Adipocyte (in vitro differentiated cells): ENCODE results near the gene PPP1R16B.
"Not testable (repeated sequence)": the region's sequence is repeated elsewhere in the genome, so short reads cannot be mapped to it uniquely, and the experiment has no call there.

ENCODE experiments used
- DNase-seq: peaks from one replicate; pipeline ENCODE4 v3.0.0-alpha.2; 2015; ENCODE audit warnings: low read depth
- H3K27me3 ChIP-seq: replicated peaks from 2 replicates; pipeline ENCODE4 v1.7.0; 2013; ENCODE audit warnings: mild to moderate bottlenecking, low read length, moderate library complexity; ENCODE audit not compliant: control insufficient read depth, insufficient read depth
- H3K36me3 ChIP-seq: 2 replicates; pipeline ENCODE4 v1.7.0; 2013; ENCODE audit warnings: low read length, mild to moderate bottlenecking, moderate library complexity; ENCODE audit not compliant: control insufficient read depth, insufficient read depth, severe bottlenecking
- H3K4me1 ChIP-seq: 2 replicates; pipeline ENCODE4 v1.7.0; 2013; ENCODE audit warnings: mild to moderate bottlenecking, low read length, moderate library complexity; ENCODE audit not compliant: control insufficient read depth, insufficient read depth
- H3K4me3 ChIP-seq: 2 replicates; pipeline ENCODE4 v1.7.0; 2013; ENCODE audit warnings: mild to moderate bottlenecking, low read length, moderate library complexity
- H3K9ac ChIP-seq: 2 replicates; pipeline ENCODE4 v1.7.0; 2013; ENCODE audit warnings: mild to moderate bottlenecking, low read length, moderate library complexity
- H3K9me3 ChIP-seq: 2 replicates; pipeline ENCODE4 v1.7.0; 2013; ENCODE audit warnings: mild to moderate bottlenecking, low read length, moderate library complexity; ENCODE audit not compliant: control insufficient read depth

Gene PPP1R16B

GRCh38 chr20:38771621-38772020 lies 33.9 kb upstream of the PPP1R16B start:
- Histone ChIP-seq H3K4me1 (no peaks in the 10 kb centered on the region), H3K36me3 (peaks cover 50% of the 10 kb centered on the region), H3K9ac (no peak overlapping the region), H3K4me3 (no peak overlapping the region), H3K9me3 (peaks cover 7% of the 10 kb centered on the region), H3K27me3 (no peaks in the 10 kb centered on the region)
- DNase-seq = no peak

- H3K9me3 ChIP-seq = peaks cover 7% of the 10 kb centered on the region
- H3K4me1 ChIP-seq = no peaks in the 10 kb centered on the region
- peaks cover 34% of the 10 kb centered on the region for H3K36me3 ChIP-seq
- no peak for DNase-seq
- no peak overlapping the region for H3K9ac ChIP-seq
- H3K4me3 ChIP-seq = no peak overlapping the region
- no peaks in the 10 kb centered on the region for H3K27me3 ChIP-seq
These were observed 31.3 kb upstream of the PPP1R16B start for GRCh38 chr20:38774167-38774566.

DNA sequence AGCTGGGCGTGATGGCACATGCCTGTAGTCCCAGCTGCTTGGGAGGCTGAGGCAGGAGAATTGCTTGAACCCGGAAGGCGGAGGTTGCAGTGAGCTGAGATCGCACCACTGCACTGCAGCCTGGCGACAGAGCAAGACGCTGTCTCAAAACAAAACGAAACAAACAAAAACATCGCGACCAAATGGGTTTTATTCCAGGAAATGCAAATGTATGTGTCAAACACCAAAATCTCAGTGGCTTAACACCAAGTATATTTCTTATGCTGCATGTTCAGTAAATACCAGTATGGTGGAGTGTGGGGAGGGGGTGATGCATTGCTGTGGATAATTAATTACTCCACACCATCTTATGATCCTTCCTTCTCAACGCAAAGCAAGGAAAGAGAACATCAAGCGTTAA lies 29.1 kb upstream of the PPP1R16B start:
- H3K9ac ChIP-seq = no peak overlapping the region
- peaks cover 27% of the 10 kb centered on the region for H3K36me3 ChIP-seq
- DNase-seq = no peak
- H3K27me3 ChIP-seq = no peaks in the 10 kb centered on the region
- H3K9me3 ChIP-seq = peaks cover 7% of the 10 kb centered on the region
- H3K4me1 ChIP-seq = peaks cover 3% of the 10 kb centered on the region
- H3K4me3 ChIP-seq = no peak overlapping the region

- no peak overlapping the region for H3K4me3 ChIP-seq
- H3K27me3 ChIP-seq = no peaks in the 10 kb centered on the region
- H3K9me3 ChIP-seq = no peaks in the 10 kb centered on the region
- peaks cover 3% of the 10 kb centered on the region for H3K4me1 ChIP-seq
- DNase-seq = no peak
- no peaks in the 10 kb centered on the region for H3K36me3 ChIP-seq
- no peak overlapping the region for H3K9ac ChIP-seq
These were observed 26.0 kb upstream of the PPP1R16B start for GRCh38 chr20:38779247-38780097.

DNA sequence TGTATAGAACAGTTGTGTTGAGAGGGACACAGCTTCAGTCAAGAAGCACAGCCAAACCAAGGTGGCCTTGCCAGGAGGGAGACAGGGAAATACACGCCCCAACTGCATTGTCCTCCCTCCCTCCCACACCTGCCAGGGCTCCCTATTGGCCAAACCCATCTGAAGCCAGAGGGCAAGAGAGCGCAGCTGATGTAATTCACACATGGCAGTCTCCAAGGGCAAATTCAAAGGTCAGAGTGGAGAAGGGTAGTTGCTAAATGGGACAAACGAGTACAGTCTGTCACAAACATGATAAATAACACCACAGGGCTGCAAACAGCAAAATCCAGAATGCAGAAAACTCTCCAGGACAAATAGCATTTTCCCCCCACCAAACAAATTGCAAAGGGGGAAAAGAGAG lies 23.2 kb upstream of the PPP1R16B start:
- H3K4me3 ChIP-seq = no peak overlapping the region
- H3K27me3 ChIP-seq = no peaks in the 10 kb centered on the region
- H3K9ac ChIP-seq = no peak overlapping the region
- H3K36me3 ChIP-seq = no peaks in the 10 kb centered on the region
- peaks cover 3% of the 10 kb centered on the region for H3K4me1 ChIP-seq
- DNase-seq = no peak
- H3K9me3 ChIP-seq = no peaks in the 10 kb centered on the region

DNA sequence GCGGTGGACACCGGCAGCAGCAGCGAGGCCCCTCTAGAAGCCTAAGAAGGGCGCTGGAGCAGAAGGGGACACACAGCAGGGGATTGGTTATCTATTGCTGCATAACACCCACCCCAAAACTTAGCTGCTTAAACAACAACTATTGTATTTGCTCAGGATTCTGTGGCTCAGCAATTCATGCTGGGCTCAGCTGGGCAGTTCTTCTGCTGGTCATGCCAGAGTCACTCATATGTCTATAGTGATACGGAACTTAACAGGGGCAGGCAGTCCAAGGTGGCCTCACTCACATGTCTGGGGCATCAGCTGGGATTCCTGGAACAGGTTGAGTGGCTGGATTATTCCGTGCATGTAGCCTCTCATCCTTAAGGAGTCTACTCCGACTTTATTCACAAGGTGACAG lies 17.6 kb upstream of the PPP1R16B start:
- DNase-seq = no peak
- H3K9me3 ChIP-seq = peaks cover 3% of the 10 kb centered on the region
- H3K9ac ChIP-seq = no peak overlapping the region
- H3K4me3 ChIP-seq = no peak overlapping the region
- H3K36me3 ChIP-seq = no peaks in the 10 kb centered on the region
- H3K27me3 ChIP-seq = no peaks in the 10 kb centered on the region
- H3K4me1 ChIP-seq = no peaks in the 10 kb centered on the region

DNA sequence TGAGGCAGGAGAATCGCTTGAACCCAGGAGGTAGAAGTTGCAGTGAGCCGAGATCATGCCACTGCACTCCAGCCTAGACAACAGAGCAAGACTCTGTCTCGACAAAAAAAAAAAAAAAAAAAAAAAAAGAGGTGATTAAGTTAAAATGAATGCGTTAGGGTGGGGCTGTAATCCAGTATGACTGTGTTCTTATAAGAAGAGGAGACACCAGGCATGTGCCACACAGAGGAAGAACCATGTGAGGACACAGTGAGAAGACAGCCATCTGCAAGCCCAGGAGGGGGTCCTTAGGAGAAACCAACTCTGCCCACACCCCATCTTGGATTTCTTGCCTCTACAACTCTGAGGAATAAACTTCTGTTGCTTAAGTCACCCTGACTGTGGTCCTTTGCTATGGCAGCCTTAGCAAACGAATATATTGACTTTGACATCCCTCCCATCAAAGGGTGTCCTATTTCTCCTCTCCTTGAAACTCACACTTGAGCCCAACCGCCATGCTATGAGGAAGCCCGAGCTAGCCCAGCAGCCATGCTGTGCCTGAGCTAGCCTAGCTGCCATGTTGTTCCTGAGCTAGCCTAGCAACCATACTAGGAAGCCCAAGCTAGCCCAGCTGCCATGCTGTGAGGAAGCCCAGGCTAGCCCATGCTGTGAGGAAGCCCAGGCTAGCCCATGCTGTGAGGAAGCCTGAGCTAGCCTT lies 15.8 kb upstream of the PPP1R16B start:
- H3K36me3 ChIP-seq = no peaks in the 10 kb centered on the region
- DNase-seq = peak; percentile 36
- peaks cover 4% of the 10 kb centered on the region for H3K27me3 ChIP-seq
- no peaks in the 10 kb centered on the region for H3K4me1 ChIP-seq
- peaks cover 3% of the 10 kb centered on the region for H3K9me3 ChIP-seq
- no peak overlapping the region for H3K4me3 ChIP-seq
- H3K9ac ChIP-seq = no peak overlapping the region

DNA sequence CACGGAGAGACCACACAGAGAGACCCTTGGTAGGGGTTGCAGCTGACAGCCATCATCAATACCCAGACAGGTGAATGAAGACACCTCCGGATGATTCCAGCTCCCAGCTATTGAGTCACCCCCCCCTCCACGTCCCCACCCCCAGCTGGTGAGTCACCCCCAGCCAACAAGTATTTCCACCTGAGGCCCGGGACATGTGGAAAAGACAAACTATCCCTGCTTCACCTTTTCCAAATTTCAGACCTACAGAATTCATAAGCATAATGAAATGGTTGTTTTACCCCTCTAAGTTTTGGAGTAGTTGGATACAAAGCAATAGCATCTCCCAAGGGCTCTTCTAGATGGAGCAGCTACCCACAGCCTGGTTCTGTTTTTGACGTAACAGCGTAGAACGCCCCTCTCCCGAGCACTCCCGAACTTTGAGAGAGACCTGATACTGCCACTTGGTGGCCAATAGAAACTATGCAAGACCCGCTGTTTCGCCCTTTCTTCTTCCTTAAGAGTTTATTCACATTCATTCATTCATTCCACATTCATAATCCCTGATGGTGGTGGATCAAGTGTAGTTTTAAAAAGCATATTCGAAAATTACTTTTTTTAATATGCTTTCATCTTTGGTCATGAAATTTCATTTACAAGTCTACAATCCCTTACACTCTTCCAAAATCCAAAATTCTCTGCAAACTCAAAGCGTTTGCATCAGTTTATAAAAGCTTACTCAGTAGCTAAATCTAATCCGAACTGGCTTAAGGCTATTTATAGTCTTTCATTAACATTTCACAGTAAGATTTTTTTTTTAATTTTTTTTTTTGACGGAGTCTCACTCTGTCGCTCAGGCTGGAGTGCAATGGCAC lies 15.1 kb upstream of the PPP1R16B start:
- H3K4me3 ChIP-seq = no peak overlapping the region
- peaks cover 3% of the 10 kb centered on the region for H3K9me3 ChIP-seq
- no peaks in the 10 kb centered on the region for H3K4me1 ChIP-seq
- peaks cover 7% of the 10 kb centered on the region for H3K27me3 ChIP-seq
- no peak overlapping the region for H3K9ac ChIP-seq
- H3K36me3 ChIP-seq = no peaks in the 10 kb centered on the region
- DNase-seq = peak; percentile 81

- Histone ChIP-seq H3K27me3 (peaks cover 8% of the 10 kb centered on the region), H3K4me3 (no peak overlapping the region), H3K4me1 (no peaks in the 10 kb centered on the region), H3K9me3 (peaks cover 3% of the 10 kb centered on the region), H3K9ac (no peak overlapping the region), H3K36me3 (no peaks in the 10 kb centered on the region)
- no peak for DNase-seq
These were observed 14.2 kb upstream of the PPP1R16B start for GRCh38 chr20:38791291-38791690.

DNA sequence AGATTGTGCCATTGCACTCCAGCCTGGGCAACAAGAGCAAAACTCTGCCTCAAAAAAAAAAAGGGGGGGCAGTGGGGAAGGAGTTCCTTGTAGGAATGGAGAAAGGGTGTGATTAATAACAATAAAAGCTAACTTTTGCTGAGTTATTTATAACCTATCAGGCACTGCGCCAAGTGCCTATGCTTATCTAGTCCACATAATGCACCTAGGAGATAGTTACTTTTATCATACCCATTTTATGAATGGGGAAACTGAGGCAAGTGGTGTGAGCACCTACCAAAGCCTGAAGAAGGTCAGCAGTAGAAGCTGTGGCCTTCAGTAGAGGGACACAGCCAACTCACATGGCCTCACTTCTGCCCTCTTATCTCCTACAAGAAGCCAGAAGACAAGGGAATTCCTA lies 13.6 kb upstream of the PPP1R16B start:
- Histone ChIP-seq H3K4me3 (no peak overlapping the region), H3K27me3 (peaks cover 13% of the 10 kb centered on the region), H3K9me3 (peaks cover 3% of the 10 kb centered on the region), H3K4me1 (no peaks in the 10 kb centered on the region), H3K9ac (no peak overlapping the region), H3K36me3 (no peaks in the 10 kb centered on the region)
- no peak for DNase-seq

- not testable (repeated sequence) for H3K4me3 ChIP-seq, H3K9ac ChIP-seq, H3K36me3 ChIP-seq, H3K4me1 ChIP-seq, H3K9me3 ChIP-seq, DNase-seq
- H3K27me3 ChIP-seq = peaks cover 14% of the 10 kb centered on the region
These were observed 11.4 kb upstream of the PPP1R16B start for GRCh38 chr20:38794057-38794456.
